GM18508 (cell line): ENCODE results near the gene VTN.
"Not testable (repeated sequence)": the region's sequence is repeated elsewhere in the genome, so short reads cannot be mapped to it uniquely, and the experiment has no call there.

Experiments
- ATAC-seq: cut with Tn5 transposase; IDR thresholded peaks from one replicate; pipeline ENCODE4 v1.9.1; 2021; ENCODE audit warnings: moderate number of reproducible peaks; ENCODE audit not compliant: insufficient read depth, unreplicated experiment

VTN gene

DNA sequence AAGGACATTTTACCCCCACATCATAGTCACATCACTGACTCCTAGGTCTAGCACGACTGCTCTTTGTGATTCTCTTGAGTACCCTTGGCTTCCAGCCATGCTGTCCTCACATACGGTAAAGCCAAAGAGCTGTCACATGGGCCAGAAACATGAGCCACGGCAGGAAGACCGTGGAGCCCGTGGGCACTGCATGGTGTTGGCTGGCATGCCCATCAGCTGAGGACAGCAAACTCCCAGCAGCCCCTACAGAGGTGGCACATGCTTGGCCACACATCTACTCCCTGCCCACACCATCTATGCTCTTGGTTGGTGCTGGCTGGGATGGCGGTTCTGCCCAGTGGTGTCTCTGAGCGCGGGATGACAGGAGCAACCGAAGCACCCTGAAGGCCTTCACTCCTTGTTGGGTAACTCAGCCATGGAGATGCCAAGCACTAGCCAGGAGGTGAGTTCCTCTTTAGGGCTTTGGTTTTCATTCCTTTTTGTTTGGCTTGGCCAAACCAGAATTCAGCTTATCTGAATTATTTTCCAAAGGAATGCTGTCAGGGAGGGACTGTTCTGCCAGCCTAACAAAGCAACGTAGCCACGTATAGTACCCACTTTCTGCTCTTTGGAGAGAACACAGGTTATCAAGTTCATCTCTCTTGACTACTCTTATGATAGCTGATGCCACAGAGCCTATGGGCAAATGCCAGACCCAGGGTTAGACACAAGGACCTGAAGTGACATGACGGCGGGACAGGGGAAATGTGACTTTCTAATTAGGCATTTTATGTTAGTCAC lies 24.5 kb downstream of the VTN start:
- ATAC-seq, result no peak

- ATAC-seq, result no peak
Measured at GRCh38 chr17:28344435-28344901, 25.6 kb downstream of the VTN start.

GRCh38 chr17:28344011-28344410 lies 26.1 kb downstream of the VTN start:
- ATAC-seq, result no peak

- ATAC-seq, result no peak
Measured at GRCh38 chr17:28343491-28343932, 26.6 kb downstream of the VTN start.

DNA sequence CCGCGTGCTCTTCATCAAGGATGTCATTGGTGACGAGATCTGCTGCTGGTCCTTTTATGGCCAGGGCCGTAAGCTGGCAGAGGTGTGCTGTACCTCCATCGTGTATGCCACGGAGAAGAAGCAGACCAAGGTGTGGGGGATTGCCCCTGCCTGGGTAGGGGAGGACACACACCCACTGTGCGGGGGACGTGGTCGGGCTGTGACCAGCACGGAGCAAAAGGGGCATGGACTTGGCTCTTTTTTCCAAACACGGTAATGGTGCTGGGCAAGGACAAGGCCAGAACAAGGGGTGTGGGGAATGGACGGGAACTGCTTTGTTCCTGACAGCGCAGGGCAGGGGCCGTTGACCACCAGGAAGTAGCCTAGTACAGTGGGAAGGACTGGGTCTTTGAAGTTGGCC lies 27.8 kb downstream of the VTN start:
- no peak for ATAC-seq

GRCh38 chr17:28341516-28341915 lies 28.6 kb downstream of the VTN start:
- no peak for ATAC-seq

DNA sequence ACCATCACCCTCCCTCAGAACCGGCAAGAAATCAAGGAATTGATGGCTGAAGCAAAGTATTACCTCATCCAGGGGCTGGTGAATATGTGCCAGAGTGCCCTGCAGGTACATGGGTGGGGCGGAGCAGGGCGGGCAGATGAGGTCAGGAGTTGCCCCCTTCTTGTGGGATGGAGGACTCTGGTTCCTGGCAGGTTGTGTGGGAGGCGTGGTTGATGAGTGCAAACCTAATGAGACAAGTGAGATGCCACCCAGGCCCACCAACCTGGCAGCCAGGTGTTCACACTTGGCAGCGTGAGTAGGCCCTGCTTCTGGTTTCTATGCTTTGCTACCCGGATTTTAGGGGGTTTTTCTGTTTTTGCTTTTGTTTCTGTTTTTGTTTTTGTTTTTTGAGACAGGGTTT lies 29.7 kb downstream of the VTN start:
- no peak for ATAC-seq

GRCh38 chr17:28339431-28339830 lies 30.7 kb downstream of the VTN start:
- ATAC-seq, result no peak

DNA sequence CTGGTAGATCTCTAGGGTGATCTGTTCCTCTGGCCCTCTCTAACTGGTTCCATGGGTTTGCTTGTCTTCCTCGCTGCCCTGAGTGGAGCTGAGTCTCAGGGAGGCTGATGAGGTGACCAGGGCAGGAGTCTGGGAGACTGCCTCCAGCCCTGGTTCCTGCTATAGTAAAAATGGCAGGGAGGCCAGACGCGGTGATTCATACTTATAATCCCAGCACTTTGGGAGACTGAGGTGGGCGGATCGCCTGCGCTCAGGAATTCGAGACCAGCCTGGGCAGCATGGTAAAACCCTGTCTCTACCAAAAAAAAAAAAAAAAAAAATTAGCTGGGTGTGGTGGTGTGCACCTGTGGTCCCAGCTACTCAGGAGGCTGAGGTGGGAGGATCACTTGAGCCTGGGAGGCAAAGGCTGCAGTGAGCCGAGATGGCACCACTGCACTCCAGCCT lies 31.3 kb downstream of the VTN start:
- not testable (repeated sequence) for ATAC-seq

GRCh38 chr17:28338056-28338768 lies 31.9 kb downstream of the VTN start:
- no peak for ATAC-seq

- no peak for ATAC-seq
Measured at GRCh38 chr17:28335959-28336871, 33.9 kb downstream of the VTN start.

- peak; percentile 92 for ATAC-seq
Measured at GRCh38 chr17:28335201-28335958, 34.7 kb downstream of the VTN start, which contains the start of the genes IFT20 and TNFAIP1. IFT20 (minus strand) TSS chr17:28335472; CDS start chr17:28331985, 3,487 bp downstream. TNFAIP1 (plus strand) TSS chr17:28335761; CDS start chr17:28339522, 3,761 bp downstream.

DNA sequence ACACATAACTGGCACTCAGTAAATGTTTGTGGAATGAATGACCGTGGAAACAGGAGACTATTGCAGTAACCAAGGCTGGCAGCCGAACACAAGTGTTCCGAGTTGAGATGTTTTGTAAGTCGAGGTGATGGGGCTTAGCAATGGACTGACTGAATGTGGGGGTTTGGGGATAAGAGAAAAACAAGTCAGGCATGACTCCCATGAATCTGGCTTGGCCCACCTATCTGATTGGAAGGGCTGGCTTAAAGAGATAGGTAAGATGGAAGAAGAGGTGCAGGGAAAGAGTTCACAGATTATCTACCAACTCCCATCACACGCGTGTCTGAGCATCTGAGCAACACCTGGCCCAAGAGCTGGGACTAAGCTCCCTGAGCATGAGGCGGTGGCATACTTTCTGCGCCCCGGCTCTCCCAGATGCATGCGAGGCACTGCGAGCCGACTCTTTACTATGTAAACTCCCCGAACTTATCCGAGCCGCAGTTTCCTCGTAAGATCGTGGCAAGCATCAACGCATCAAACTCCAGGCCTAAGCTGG lies 35.4 kb downstream of the VTN start:
- no peak for ATAC-seq

DNA sequence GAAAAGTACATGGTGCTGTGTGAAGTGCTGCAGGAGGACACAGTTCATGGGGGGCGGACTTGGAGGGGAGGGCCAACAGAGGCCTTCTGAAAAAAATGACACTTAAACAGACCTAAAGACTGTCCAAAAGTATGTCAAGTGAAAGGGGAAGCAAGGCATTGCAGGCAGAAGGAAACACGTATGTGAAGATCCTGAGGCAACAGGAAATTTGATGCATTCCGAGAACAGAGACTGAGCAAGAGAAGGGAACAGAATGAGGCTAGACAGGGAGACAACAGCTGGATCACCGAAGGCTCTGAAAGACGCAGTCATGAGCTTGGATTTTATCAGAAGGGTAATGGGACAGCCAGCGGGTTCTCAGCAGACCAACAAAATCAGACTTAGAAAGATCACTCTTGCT lies 35.9 kb downstream of the VTN start:
- no peak for ATAC-seq

DNA sequence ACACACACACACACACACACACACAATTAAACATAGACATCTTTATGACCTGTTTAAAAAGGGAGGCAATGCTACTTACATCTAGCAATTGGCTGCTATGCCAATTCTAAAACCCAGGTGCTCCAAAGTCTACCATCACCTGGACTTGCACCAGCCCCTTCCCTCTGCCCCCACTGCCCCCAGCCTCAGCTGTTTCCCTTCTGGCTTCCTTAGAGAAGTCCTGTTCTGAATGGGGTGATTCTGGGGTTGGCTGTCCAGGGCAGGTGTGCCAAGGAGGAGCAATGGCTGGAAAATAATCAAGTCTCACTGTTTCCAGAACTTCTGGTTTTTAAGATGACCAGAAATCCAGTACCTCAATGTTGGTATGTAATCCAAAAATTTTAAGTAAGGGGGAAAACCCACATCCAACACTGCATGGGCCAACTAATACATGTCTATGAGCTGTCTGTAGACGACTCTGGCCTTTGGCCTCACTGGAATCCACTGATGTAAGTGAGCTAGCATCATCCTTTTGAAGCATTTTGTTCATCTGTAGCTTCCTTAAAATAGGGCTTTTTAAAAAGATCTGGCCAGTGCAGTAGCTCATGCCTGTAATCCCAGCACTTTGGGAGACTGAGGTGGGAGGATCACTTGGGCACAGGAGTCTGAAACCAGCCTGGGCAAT lies 36.9 kb downstream of the VTN start:
- no peak for ATAC-seq

- ATAC-seq, result no peak
Measured at GRCh38 chr17:28331891-28332420, 38.2 kb downstream of the VTN start.

GRCh38 chr17:28330671-28331070 lies 39.4 kb downstream of the VTN start:
- ATAC-seq, result no peak

DNA sequence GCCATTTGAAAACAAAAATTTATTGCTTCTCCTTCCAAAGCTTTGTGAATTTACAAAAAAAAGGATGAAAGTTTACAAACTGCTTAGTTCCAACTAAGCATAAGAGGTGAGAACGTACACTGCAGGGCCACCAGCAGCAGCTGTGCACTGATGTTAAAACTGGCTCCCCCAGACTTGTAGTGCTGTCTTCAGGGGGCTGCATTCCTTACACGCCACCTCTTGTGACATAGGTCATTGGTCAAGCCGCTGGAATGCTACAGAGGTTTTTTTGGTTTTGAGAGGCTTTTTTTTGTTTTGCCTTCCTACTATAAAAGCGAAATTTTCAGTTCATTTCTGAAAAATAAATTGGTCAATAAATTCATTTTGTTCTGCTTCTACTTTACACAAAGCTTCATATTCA lies 41.8 kb downstream of the VTN start:
- ATAC-seq, result no peak

DNA sequence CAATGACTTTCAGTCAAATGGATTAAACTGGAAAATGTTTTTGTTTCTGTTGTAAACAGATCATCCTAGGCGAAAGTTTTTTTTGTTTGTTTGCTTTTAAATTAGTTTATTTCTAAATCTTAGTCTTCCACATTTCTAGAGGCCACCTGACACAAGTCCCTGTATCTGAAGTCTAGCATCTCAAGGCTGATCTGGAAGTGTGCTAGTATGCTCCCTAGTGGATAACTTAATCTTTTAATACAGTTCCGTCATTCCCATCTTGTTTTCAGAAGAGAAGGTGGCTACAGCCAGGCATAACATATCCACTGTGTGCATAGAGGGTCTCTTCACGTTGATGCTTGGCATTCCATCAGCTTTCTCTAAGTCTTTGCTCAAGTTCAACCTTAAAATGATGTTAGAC lies 42.4 kb downstream of the VTN start:
- no peak for ATAC-seq
